Measurements from ENCODE around the gene NPHP4.

Gene NPHP4

DNA sequence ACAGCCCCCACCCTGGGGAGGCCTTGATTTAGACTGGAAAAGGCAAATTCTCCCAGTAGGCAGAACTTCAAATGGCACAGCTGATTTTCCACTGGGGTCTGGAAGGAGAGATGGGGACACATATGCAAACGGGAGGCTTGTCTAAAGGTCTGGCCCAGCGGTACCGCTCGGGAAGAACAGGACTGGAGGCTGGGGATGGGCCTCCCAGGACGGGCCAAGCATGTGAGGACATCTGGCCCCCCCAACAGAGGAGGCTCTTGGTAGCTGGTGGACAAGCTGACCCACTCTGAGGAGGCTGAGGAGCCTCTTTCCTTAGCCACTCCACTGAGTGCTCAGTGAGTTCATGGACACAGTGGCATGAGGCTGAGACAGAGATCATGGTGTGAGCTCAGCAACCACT is 170.0 kb downstream of the NPHP4 start:
- no peak for ATAC-seq

DNA sequence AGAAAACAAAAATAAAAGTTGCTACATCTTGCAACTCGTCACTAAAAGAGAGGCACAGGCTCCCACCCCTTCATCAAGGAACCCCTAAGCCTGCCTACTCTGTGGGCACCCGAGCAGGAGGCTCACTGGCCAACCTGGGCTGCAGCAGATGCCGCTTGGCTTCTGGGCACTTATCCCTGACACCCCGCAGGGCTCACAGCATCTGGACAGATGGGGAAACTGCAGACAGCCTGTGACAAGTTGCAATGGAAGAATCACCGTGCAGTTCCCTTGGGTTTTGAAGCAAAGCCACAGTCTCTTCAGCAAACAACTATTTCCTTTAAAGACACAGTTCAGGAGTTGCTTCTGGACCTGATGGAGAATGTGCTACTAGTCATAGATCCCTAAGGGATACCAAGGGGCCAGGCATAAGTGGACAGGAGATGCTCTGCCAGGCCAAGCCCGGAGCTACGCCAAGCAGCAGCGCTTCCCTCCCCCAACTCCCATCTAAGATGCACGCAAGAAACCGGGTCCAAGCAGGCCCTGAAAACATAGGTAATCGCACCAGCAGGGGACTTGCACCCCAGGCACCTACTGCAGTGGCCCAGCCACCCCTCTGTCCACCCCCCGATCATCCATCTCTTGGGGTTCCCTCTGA is 170.6 kb downstream of the NPHP4 start:
- no peak for ATAC-seq

DNA sequence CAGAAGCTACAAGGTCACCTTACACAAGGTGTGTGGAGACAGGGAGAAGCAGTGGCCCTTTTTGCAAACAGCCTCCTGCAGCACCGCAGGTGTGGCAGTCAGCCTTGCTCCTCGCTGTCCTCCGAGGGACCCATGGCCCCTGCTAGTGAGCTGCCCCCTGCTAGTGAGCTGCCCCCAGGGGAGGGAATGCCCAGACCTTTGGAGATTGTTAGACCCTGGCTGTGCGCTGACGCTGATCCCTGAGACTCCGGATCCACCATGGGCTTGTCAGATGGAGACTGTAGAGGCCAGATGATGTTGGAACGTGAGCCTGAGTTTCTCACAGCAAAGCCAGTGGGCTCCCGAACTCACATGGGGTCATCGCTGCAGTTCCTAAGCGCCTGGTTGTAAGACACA is 172.2 kb downstream of the NPHP4 start:
- ATAC-seq = no peak

DNA sequence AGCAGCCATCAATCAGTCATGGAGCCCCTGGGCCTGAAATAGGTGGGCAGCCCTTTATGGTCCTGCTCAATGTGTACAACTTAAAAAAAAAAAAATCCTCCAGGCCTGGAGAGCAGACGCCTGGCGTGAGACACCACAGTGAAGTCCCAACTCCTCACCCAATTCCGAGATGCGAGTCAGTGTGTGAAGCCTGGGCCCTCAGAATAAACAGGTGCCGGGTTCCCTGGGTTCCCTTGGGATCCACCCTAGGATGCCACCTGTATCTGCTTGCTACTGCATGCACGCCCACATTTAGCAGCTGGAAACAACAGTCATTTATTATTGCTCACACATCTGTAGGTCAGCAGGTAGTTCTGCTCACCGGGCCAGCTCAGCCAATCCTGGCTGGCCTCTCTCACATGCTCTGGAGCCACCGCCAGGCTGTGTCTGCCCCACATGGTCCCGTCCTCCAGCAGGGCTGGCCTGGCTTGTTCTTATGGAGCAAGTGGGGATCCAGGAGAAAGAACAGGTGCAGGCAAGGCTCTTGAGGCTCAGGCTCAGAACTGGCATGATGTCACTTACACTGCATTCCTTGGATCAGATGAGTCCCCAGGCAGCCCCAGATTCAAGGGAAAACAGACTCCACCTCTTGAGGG is 172.7 kb downstream of the NPHP4 start:
- ATAC-seq = no peak

GRCh38 chr1:5818755-5819154 is 173.5 kb downstream of the NPHP4 start:
- ATAC-seq = no peak

- ATAC-seq = no peak
These were observed 176.5 kb downstream of the NPHP4 start for GRCh38 chr1:5815716-5816115.

GRCh38 chr1:5815211-5815610 is 177.0 kb downstream of the NPHP4 start:
- no peak for ATAC-seq

DNA sequence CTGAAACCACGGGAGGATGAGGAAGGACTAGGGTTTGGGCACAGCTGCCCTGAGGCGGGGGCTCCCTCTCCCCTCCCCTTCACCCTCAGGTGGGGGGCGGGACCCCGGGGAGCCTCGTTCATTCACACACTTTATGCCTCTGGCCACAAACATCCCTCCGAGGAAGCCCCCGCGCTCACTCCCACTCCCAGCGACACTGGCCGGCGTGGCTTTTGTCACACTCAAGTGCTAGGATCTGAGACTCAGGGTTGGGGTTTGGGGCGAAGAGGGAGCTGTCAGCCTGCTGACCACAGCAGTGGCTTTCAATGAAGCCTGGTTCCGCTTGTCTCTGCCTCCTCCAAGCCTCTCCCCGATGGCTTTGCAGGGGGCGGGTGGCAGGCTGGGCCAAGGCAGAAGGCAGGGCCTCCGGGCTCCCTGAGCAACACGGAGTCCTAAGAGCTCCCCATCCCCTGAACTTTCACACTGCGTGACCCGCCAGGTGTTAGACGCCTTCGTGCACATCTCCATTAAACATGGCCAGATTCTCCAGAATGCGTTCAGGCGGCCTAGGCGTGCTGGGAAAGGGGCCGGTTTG is 178.1 kb downstream of the NPHP4 start:
- no peak for ATAC-seq

DNA sequence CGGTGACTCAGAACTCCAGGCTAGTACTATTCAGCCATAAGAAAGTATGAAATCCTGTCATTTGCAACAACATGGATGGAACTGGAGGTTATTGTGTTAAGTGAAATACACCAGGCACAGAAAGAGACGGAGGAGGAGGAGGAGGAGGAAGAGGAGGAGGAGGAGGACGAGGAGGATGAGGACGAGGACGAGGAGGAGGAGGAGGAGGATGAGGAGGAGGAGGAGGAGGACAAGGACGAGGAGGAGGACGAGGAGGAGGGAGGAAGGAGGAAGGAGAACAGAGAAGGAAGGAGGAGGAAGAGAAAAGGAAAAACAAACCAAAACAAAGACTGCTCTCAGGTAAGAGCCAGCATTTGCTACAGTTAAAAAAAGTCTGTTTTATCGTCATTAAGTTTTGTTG is 178.7 kb downstream of the NPHP4 start:
- ATAC-seq = no peak

All from activated CD4-positive, CD25-positive, alpha-beta regulatory T cell treated with anti-CD3 and anti-CD28 coated beads, Interleukin-2, amount 50 U/mL, for 24 hours (primary cell).